ENCODE measurements around the gene FCHO1.

FCHO1 gene

DNA sequence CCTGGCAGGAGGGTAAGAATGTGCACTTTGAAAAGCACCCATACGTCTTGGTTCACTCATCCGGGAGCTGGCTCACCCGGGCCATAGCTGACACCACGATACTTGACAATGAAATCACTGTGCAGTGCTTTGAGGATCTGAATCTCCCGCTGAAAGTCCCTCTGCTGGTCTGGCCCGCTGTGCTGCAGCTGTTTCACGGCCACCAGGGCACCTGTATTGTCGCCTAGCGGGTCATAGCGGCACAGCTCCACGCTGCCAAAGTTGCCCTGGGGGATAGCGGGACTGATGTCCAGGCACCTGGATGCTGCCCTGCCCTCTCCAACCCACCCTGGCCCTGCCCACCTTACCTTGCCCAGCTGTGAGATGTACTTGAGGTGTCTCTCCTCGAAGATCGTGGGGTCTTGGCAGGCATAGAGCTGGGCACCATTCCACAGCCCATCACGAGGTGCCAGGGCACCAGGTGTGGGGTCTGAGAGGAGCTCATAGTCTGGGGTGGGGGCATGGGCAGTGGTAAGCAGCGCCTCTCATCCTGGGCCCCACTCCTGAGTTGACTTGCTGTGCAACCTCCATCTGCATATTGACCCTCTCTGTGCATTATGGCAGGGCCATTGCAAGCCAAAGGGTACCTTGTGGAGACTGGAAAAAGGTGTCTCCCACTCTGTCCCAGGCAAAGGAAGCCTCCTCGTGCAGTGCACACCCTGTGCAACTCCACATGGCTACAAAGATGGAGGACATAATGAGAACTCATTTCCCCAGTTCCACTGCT, 81.3 kb downstream of the FCHO1 start:
- no peak for DNase-seq

DNA sequence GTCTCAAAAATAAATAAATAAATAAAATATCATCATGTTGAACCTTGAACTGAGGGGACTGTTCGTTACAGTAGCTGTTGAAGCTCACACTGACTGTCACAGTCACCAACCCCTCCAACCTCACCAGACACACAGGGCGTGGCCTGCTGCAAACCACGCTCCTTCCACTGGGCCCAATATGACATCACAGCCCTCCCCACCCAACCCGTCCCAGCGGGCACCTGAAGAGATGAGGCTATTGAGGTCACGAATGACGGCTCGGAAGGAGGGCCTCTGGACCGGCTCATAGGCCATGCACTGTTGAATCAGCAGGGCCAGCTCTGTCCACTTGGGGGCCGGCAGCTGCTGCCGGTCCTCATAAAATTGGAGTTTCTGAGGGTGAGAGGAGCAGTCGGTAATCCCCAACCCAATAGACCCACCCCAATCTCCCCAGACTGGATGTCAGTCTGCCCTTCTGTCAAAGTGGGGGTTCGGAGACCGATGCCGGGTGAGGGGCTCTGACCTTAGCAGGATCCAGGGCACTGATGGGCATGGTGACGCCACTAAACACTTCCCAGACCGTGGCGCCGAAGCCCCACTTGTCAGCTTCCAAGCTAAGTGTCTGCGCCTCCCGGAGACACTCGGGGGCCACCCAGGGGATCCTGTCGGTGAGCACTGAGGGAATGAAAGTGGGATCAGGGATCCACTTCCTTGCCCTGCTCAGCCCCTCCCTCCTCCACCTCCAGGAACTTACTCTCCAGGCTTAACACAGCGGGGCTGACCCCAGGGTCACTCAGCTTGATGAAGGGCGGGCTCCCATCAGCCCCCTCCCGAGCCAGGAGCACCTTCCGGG, 83.3 kb downstream of the FCHO1 start:
- no peak for DNase-seq

DNA sequence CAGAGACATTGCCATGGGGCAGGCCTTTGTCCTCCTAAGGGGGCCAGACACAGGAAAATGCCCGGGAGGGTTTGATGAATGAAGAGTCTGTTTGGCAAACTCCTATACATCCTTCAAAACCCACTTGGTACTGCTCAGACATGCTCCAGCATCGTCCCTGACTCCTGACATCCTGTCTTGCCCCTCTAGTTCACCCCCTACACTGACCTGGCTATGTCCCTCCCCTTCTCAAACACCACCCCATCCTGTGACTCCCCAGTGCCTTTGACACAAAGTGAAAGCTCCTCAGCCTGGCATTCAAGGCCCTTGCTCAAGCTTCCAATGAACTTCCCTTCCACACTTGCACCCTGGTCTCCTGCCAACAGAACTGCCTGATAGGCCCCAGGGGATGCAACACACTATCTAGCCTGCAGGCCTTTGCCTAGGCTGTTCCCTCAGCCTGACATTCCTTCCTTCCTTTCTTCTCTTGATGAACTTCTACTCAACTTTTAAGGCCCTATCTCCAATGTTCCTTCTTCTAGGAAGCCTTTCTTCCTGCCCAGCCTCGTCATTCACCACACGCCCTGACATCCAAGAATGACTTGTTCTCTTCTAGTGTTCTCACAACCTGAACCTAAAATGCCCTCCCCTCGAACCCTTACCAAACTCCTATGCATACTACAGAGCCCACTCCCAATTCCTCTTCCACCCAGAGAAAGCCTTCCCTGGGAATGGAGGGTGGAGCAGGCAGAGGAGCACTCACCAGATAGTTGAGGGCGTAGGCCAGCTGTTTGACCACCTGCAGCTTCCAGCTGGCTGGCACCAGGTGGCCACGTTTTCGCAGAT, 84.1 kb downstream of the FCHO1 start:
- DNase-seq: no peak

GRCh38 chr19:17836530-17836929, 85.3 kb downstream of the FCHO1 start:
- no peak for DNase-seq

DNA sequence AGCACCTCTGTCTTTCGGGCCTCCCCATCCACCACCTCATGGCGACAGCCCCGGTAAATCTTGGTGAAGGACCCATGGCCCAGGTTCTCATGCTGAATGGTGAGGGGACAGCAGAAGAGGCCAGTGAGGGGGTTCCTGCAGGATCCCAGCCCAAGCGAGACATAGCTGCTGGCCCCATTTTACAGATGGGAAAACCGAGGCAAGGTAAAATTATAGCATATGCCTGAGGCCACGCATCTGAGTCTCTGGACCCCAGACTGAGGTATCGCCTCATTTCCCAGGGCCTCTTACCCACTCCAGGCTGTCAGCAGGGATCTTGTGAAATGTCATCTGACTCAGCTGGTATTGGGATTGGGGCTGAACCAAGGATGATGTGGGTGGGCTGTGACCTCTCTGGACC, 86.7 kb downstream of the FCHO1 start:
- DNase-seq: no peak
